ENCODE measurements around the gene CYRIA.

The CYRIA gene

DNA sequence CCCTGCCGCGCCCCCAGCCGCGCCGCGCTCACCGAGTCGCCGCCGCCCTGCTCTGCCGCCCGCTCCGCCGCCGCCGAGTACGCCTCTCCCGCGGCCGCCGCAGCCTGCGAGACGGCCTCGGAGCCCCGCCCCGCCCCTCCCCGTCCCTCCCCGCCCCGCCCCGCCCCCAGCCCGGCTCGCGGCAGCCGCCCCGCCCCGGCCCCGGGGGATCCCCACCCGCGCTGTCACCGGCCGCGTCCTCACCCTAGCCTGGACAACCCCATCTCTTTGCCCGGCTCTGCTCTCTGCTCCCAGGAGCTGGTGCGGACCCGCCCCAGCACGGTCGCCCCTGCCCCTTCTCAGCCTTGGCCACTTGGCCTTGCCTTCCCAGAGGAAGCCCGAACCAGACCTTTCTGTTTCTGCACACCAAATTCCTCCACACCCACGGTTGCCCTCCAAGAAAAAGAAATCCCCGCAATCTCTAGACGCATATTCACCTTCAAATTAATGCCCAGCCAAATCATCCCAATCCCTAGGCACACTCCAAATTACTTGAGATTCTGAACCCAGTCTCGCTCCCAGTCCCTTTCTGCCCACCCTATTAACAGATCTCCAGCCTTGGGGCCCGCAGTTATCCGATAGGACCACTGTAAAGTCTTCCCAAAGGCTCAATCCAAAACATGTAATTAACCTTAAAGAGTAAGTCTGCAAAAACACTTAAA is at the start of gene CYRIA:
TSS of gene CYRIA (minus strand) at position 87 of the 701 bp plus-strand sequence. CDS start 77,715 bp downstream, outside the sequence.
- DNase-seq (ENCODE audit: low read depth) = peak; percentile 16

DNA sequence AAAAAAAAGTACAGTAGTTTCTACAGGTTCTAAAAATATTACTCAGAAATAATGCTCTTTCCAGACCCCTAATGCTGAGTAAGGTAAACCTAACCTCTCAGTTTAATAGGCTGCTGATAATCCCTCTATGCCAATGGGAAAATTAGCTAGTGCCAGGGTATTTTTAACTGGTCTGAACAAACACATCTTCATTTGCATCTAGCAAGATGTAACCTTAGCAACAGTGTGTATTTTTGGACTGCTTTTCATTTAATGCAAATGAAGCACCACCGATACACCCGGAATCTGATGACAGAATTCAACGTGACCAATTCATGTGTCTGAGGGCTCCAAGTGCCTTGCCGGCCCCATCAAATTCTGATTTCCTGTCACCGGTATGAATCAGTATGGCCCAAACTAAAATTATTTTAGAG is 47.4 kb upstream of the CYRIA start:
- no peak for DNase-seq (ENCODE audit: low read depth)

DNA sequence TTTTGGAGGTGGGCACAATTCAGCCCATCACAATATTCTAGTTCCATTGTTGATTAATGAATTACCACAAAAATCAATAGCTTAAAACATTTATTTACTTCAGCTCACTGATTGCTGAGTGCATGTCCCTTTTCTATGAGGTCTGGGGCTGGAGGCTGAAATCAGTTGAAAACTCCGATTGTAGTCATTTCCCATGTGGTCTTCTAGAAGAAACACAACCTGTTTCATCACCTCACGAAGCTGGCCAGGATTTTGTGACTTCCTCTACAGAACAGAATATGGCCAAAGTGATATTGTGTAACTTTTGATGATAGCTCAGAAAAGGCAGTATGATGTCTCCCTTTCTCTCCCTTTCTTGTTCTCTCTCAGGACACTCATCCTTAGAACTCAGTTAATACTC is 44.1 kb upstream of the CYRIA start:
- DNase-seq (ENCODE audit: low read depth) = no peak

DNA sequence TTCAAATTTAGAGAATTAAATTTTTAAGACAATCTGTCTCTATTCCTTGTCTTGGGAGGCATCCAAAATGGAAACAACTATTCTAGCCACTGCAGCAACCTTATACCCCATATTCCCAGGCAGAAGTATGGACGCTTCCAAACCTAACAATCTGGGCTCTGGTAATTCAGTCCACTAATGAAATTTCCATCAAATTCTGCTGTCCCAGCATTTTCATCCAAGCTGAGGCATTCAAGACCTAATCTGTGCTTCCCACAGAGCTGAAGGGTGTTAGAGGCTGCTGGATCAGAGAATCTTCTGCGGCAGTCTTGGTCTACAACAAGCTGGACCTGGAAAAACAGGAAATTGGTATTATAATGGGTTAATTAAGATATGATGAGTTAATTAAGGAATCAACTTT is 42.5 kb upstream of the CYRIA start:
- no peak for DNase-seq (ENCODE audit: low read depth)

DNA sequence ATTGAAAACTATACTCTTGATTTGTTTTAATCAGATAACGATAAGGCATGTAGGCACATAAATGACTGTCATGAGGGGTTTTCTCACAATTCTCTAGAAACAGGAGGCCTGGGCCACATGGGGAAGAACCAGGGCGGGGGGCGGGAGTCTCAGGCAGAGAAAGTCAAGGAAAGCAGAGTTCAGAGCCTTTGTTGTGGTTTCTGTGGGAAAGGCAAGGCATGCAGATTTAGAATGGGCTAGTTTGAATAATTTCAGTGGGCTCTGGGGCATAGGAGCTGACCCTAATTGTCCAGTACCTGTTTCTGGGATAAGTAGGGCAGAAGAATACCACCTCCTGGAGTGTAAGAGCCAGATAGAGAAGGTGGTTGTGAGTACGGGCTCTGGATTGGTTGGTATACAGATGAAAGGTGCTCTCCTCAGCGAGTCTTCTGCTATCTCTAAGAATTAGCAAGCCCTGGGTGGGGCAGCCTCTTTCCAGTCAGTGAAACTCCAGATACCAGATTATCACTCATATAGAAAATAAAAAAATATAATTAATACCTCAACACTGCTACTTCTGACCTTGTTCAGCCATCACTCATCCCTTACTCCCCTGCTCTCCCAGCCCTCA is 41.5 kb upstream of the CYRIA start:
- no peak for DNase-seq (ENCODE audit: low read depth)

DNA sequence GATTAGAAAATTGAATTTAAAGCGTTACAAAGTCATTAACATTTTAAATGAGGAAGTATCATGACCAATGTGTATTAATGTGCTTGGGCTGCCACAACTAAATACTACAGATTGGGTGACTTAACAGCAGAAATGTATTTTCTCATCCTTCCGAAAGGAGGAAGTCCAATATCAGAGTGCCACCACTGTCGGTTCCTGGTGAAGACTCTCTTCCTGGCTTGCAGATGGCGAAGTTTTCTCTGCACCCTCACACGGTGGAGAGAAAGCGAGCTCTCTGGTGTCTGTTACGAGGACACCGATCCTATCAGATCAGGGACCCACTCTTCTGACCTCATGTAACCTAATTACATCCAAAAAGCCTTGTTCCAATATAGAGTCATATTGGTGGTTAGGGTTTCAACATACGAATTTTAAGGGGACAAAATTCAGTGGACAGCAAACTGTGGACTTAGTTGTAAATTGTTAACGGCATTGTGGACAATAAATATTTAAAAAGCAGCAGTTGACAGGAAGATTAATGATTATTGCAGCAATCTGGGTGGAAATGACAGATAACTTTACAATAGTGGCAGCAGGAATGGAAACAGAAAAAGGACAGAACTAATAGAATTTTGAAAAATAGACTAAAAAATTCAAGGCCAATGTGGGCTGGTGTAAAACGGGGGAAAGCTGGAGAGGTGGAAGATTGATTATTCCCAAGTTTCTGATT is 35.1 kb upstream of the CYRIA start:
- DNase-seq (ENCODE audit: low read depth) = no peak

DNA sequence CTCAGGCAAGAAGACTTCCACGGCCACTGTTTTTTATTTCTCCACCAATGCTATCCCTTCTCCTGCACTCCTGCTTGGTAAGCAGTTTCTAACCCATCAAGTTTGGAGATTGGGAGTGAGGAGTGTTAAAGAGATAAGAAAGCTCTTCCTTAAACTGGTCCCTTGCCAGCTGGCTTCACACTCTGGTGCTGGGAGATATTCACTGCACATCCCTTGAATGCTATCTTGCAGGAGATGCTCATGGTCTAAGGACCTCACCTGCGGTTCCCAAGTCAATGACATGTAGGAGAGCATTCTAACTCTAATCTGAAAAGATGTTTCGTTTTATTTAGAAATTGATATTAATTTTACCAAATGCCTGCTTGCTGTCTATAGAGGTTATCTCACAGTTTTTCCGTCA is 28.2 kb upstream of the CYRIA start:
- DNase-seq (ENCODE audit: low read depth) = no peak

DNA sequence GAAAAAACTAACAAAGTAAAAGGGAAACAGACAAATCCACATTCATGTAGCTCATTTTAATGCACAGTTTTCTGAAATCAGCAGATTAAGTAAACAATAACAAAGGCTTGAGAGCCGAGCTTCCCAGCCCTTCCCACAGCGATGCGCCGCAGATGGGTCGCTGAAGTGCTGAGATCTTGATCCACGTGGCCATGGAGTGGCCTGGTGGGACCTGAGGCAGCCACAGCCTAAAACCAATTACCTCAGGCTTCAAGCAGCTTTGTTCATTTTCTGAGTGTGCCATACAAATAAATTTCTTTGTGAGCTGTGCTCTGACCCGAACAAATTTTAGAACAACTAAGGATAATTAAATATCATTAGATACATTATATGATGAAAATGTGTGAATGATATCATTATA is 25.6 kb upstream of the CYRIA start:
- no peak for DNase-seq (ENCODE audit: low read depth)

DNA sequence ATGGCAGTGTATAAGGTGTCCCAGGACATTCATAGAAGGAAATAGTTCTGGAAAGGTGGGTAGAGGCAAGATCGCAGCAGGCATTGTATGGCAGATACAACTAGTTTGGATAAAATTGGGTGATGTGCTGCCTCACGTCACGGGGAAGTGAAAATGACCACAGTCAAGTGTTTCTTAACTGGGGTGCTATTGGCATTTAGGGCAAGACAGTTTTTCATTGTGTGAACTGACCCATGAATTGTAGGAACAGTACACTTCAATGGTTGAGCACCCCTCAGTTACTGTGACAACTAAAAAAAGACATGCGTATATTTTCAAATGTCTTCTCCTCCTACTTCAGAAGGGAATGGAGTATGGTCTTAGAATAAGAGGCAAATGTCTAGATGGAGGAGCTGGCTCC is 22.3 kb upstream of the CYRIA start:
- DNase-seq (ENCODE audit: low read depth) = no peak

DNA sequence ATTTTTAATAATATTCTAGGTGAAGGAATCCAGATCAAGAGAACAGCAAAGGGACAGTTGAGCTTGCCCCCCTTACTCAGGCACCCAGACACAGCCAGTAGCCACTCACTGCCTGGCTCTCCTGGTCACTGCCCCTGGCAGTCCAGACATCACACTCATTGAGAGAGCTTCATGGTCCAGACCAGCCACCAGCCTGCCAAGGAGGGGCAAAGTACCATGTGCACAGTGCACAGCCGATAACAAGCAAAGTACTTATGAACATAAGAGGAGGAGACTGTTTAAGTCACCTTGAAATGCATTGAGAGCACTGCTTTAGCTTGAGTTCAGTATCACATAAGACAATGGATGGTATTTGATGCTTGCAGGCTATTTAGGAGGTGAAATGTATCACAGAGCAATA is 21.6 kb upstream of the CYRIA start:
- DNase-seq (ENCODE audit: low read depth) = no peak

DNA sequence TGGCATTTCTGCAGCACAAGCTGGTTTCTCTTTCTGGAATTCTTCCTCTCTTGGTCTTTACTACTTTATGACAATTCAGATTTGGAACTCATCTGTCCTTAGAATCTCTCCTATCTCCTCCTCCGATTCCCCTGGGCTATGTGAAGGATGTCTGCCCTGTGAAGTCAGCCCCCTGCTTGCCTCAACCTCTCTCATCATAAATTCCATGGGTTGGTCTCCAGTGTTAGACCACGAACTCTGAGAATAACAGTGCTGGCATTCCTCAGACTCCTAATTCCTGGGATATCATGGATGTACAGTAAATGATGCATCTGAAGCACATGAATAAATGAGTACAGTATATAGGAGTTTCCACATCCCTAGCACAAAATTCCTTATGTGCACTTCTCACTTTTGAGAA is 21.0 kb upstream of the CYRIA start:
- no peak for DNase-seq (ENCODE audit: low read depth)

DNA sequence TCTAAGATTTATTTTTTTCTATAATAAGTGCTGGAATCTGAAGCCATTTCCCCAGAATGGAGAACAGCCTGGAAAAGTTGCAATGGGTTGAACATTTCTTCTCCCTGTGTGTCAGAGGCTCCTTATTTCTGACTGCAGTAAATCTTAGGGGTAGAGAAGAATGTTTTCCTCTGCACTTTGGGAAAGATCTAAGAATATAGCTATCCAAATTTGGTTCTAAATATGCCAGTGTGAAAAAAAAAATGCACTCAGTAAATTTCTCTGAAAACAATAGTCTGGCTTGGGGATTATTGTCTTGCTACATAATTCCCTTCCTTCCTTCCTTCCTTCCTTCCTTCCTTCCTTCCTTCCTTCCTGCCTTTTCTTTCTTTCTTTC is 19.7 kb upstream of the CYRIA start:
- no peak for DNase-seq (ENCODE audit: low read depth)

DNA sequence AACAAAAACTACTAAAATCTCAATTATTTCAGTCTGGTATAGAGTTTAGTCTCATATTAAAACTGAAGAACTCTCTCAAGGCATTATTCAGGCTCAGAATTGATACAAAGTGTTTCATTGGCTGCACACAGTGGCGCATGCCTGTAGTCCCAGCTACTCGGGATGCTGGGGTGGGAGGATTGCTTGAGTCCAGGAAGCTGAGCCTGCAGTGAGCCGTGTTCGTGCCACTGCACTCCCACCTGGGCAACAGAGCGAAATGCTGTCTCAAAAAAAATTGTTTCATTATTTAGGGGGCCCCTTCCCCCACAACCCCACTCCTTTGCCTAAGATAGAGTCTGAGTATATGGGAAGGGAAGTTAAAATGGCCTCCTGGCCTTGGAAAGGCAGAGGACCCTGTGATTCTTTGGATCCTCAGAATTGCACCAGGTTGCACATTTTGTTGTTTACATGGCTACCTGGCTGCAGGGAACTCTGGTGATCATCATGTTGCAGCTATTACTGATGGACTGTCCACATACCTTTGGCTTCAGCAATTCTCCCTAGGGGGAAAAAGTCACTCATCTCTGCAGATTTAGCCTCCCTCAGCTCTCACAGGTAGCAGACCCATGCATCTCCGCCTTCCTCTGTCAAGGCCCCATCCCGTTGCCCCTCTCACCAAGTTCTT is 19.2 kb upstream of the CYRIA start:
- no peak for DNase-seq (ENCODE audit: low read depth)

DNA sequence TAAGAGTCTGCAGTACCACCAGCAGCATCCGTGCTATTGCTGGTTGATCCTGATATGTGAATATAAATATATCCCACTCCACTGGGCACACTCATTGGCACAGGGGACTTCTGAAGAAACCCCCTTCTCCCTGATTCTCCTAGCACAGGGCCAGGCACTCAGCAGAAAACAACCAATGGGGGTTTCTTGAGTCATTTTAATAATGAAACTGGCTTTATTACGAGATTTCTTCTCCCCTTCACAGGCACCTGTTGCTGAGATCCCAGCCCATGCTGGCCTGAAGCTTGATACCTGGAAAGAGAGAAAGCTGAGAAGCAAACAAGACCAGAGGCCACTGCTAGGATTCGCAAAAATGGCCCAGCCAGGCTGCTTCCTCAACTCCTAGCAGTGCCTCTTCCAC is 17.9 kb upstream of the CYRIA start:
- DNase-seq (ENCODE audit: low read depth) = no peak

DNA sequence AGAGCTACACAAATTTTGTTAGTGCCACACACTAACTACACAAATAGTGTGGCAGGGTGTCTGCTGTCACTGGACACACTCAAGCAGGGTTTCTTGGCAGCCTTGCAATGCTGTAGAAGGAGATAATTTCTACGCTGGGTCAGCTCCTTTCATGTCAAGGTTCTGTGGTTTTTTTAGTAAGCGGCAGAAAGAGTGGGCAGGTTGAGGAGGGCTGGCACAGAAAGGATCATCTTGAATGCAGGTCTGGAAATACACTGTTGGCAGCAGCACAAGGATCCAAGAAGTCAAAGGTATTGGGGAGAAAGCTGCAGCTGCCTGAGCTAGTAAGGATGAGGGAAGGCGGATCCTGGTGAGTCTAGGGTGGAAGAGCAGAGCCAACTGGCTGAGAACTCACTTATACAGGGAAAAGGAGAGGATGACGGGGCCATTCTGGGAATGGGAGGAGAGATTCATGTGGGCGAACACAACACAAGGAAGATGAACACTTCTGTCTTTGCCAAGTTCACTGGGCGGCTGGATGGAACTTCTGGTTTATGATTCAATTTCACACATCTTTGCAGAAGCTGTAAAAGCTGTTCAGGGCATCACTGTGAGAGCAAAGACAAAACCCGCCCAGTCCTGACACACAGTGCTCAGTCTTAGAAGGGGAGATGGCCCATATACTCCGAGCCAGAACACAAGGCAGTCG is 16.9 kb upstream of the CYRIA start:
- DNase-seq (ENCODE audit: low read depth) = no peak

DNA sequence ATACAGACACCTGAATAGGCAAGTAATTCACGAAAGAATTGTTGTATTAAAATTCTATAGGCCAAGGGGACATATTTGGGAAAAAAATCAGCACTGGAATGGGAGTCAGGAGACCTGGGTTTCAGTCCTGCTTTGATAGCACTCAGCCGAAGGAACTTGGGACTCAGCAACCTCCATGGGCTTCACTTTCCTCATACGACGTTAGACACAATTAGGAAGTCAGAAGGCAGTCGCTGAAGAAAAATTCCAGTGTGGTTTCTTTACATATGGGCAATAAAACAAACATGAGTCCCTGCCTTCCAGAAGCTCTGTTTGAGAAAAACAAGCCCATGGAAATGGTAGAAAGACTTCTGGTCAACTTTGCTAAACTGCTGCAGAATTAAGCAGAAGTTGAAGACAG is 15.1 kb upstream of the CYRIA start:
- DNase-seq (ENCODE audit: low read depth) = no peak

DNA sequence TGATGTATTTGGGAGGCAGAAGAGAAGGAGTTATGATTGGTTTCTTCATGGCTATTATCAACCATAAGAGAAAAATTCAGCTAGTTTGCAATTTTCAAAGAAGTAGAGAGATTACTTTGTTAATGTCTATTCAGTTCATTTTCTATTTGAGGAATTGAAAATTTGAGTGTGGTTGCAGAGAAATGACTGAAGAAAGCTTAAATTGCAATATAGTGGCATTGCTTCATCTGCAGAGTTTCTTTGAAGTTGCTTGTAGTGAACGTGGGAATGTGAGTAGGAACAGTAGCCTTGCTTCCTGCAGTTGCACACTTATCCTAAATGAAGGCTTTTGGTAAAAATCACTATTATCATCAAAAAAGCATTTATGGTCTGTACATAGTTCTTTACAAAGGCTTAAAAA is 14.7 kb upstream of the CYRIA start:
- DNase-seq (ENCODE audit: low read depth) = no peak

DNA sequence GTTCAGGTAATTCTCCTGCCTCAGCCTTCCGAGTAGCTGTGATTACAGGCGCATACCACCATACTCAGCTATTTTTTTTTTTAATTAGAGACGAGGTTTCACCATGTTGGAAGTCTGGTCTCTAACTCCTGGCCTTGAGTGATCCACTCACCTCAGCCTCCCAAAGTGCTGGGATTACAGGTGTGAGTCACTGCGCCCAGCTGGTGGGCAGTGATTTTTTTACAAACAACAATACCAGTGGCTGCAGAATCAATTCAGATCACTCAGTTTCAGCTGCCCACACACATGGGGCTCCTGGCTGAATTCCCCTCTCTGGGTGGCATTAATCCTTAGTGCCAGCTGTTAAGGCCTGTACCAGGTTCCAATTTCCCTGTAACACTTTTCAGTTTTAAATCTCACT is 13.3 kb upstream of the CYRIA start:
- no peak for DNase-seq (ENCODE audit: low read depth)

DNA sequence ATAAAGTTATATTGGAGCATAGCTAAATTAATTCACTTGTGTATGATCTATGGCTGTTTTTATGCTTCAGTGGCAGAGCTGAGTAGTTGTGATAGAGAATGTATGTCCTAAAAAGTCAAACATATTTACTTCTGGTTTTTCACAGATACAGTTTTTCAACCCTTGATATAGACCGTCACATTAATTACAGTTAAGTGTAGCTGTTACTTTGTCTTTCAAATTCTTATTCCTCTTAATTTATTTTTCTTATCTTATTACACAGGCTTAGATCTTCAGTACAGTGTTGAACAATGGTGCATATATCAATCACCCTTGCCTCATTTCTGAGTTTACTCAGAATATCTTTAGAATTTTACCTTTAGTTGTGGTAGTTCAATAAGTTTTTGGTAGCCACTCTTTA is 12.2 kb upstream of the CYRIA start:
- DNase-seq (ENCODE audit: low read depth) = no peak

DNA sequence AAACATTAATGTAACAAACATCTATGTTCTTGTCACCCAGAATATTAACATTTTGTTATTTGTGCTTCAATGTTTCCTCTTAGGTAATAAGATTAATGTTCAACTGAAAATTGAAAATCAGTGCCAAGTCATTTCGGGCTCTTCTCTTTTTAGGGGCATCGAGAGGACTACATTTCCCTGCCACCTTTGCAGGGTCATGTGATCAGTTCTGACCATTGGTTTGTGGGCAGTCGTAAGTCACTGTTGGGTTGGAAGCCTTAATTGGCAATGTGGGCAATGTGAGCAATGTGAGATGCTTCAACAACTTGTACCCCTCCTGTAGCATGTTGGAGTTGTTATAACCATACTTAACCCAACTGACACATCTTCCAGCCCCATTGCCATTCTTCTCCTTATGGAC is 10.1 kb upstream of the CYRIA start:
- no peak for DNase-seq (ENCODE audit: low read depth)

DNA sequence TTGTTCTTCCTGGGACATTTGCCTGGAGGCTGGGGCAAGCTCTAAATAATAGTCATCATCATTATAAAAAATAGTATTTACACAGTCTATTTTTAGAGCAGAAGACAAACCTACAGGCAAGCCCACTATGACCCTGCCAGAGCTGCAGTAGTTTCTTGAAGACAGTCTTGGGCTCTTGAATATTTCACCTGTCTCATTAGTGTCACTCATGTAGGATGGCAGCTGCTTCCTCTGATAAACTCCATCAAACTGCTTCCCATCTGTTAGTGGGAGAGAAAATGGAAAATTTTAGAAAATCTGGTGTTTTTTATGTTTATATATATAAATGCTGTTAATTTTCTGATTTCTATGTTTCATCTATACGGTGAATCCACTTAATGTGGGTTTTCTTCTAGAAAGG is 8.5 kb upstream of the CYRIA start:
- no peak for DNase-seq (ENCODE audit: low read depth)

DNA sequence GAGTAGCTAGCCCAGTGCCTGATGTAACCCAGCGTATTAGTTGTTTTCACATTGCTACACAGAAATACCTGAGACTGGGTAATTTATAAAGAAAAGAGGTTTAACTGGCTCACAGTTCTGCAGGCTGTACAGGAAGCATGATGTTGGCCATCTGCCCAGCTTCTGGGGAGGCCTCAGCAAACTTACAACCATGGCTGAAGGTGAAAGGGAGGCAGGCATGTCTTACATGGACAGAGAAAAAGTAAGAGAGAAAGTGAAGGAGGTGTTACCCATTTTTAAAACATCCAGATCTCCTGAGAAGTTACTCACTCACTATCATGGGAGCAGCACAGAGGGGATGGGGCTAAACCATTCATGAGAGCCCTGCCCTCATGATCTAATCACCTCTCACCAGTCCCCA is 6.1 kb upstream of the CYRIA start:
- no peak for DNase-seq (ENCODE audit: low read depth)

DNA sequence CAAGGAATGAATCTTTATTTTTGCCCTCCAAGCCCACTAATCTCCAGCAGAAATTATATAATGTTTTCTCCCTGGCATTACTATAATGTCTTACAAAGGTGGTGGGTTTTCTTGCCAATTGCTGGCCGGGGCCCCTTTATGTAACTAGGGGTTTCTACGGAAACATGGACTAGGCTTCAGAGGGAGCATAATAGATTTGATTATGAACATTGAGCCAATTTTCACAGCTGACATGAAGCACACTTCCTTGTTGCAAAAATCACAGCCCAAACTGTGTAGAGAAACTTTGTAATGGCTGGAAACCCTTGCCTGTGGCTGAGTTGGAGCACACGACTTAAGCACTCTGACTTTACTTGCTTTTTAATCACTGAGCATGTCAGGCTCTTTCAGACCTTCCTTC is 3.8 kb upstream of the CYRIA start:
- no peak for DNase-seq (ENCODE audit: low read depth)

All from stimulated activated CD4-positive, alpha-beta T cell treated with anti-CD3 and anti-CD28 coated beads, Interleukin-2, amount 100 ng/mL, for 4 hours (primary cell).